GM18868 (cell line): ENCODE results near the gene PRKCH.
A peak's percentile ranks its signal among the peaks of the same experiment; 100 is the strongest.

Experiments used
- ATAC-seq: cut with Tn5 transposase; IDR thresholded peaks from one replicate; pipeline ENCODE4 v1.9.1; 2021; ENCODE audit warnings: mild to moderate bottlenecking, moderate library complexity; ENCODE audit not compliant: unreplicated experiment

Gene PRKCH

GRCh38 chr14:61418746-61419145 is 97.4 kb downstream of the PRKCH start:
- ATAC-seq: no peak

- no peak for ATAC-seq
Measured at GRCh38 chr14:61419201-61419600, 97.8 kb downstream of the PRKCH start.

GRCh38 chr14:61420326-61420725 is 98.9 kb downstream of the PRKCH start:
- ATAC-seq: no peak

GRCh38 chr14:61421212-61421923 is 100.0 kb downstream of the PRKCH start:
- ATAC-seq: no peak

- ATAC-seq: no peak
Measured at GRCh38 chr14:61426048-61426447, 104.7 kb downstream of the PRKCH start.

GRCh38 chr14:61428261-61428660 is 106.9 kb downstream of the PRKCH start:
- no peak for ATAC-seq

- ATAC-seq: no peak
Measured at GRCh38 chr14:61429316-61429715, 107.9 kb downstream of the PRKCH start.

GRCh38 chr14:61430066-61430757 is 108.8 kb downstream of the PRKCH start:
- ATAC-seq: peak; percentile 34

GRCh38 chr14:61433169-61433568 is 111.8 kb downstream of the PRKCH start:
- ATAC-seq: no peak

- no peak for ATAC-seq
Measured at GRCh38 chr14:61433828-61434227, 112.4 kb downstream of the PRKCH start.

GRCh38 chr14:61434311-61434710 is 112.9 kb downstream of the PRKCH start:
- no peak for ATAC-seq

GRCh38 chr14:61435563-61436337 is 114.4 kb downstream of the PRKCH start:
- ATAC-seq: no peak

- ATAC-seq: no peak
Measured at GRCh38 chr14:61437381-61437780, 116.0 kb downstream of the PRKCH start.

- ATAC-seq: no peak
Measured at GRCh38 chr14:61438036-61438435, 116.7 kb downstream of the PRKCH start.

GRCh38 chr14:61438497-61438859 is 117.1 kb downstream of the PRKCH start:
- ATAC-seq: peak; percentile 60

GRCh38 chr14:61438860-61439765 is 117.7 kb downstream of the PRKCH start:
- ATAC-seq: peak; percentile 70

- ATAC-seq: peak; percentile 36
Measured at GRCh38 chr14:61439779-61440418, 118.5 kb downstream of the PRKCH start.

GRCh38 chr14:61443481-61443880 is 122.1 kb downstream of the PRKCH start:
- ATAC-seq: no peak

GRCh38 chr14:61444215-61444768 is 122.9 kb downstream of the PRKCH start:
- ATAC-seq: peak; percentile 53

GRCh38 chr14:61451491-61451890 is 130.1 kb downstream of the PRKCH start:
- no peak for ATAC-seq
